ENCODE measurements around the gene JPH3.

JPH3 gene

DNA sequence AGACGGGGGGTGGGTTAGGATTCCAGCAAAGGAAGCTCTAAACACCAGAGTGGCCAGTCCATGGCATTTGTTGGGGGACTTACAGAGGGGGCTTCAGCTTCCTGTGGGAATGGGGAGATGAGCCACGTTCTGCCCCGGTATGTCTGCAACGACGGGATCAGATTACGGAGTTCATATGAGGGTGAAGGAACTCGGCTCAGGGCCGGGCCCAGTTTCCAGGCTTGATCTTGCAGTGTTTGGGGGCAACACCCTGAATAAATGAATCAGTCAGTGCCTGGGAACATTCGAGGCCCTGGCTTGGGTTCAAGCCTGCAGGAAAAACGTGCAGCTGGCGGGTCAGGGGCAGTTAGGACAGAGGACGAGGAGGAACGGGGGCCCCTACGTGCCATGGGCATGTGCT, 54.0 kb downstream of the JPH3 start:
- Histone ChIP-seq H3K9me2 (replicated peaks; ENCODE audit: control insufficient read depth, low read length) (no peaks in the 10 kb centered on the region), H3K4me3 (ENCODE audit: low read length) (no peak overlapping the region), H3K27me3 (ENCODE audit: control insufficient read depth, low read length) (peaks cover 9% of the 10 kb centered on the region; the same call in 1 of the 2 replicates), H3K79me2 (ENCODE audit: control insufficient read depth, low read length) (no peaks in the 10 kb centered on the region), H3K36me3 (ENCODE audit: control insufficient read depth, low read length) (no peaks in the 10 kb centered on the region), H3K4me2 (ENCODE audit: low read length) (no peak overlapping the region), H3K4me1 (ENCODE audit: control insufficient read depth, low read length) (peaks cover 5% of the 10 kb centered on the region), H3K9me3 (ENCODE audit: control insufficient read depth, insufficient read depth, low read length) (no peaks in the 10 kb centered on the region), H3K27ac (ENCODE audit: low read depth, low read length) (no peak overlapping the region), H3F3A (ENCODE audit: control insufficient read depth, insufficient read depth) (no peaks in the 10 kb centered on the region), H4K20me1 (ENCODE audit: control insufficient read depth, insufficient read depth, low read depth, low read length) (no peaks in the 10 kb centered on the region)
- TF ChIP-seq CTCF (IDR thresholded peaks at IDR 0.05; ENCODE audit: low read depth, low read length, poor library complexity, severe bottlenecking) = no peak
- TF ChIP-seq EZH2phosphoT487 (IDR thresholded peaks at IDR 0.05; ENCODE audit: borderline replicate concordance, low read length) = no peak

- H3K27me3 ChIP-seq (ENCODE audit: control insufficient read depth, low read length) = peaks cover 13% of the 10 kb centered on the region
- H4K20me1 ChIP-seq (ENCODE audit: control insufficient read depth, insufficient read depth, low read depth, low read length) = no peaks in the 10 kb centered on the region
- no peaks in the 10 kb centered on the region for H3K36me3 ChIP-seq (ENCODE audit: control insufficient read depth, low read length)
- H3F3A ChIP-seq (ENCODE audit: control insufficient read depth, insufficient read depth) = no peaks in the 10 kb centered on the region
- H3K9me3 ChIP-seq (ENCODE audit: control insufficient read depth, insufficient read depth, low read length) = no peaks in the 10 kb centered on the region
- TF ChIP-seq CTCF (IDR thresholded peaks at IDR 0.05; ENCODE audit: low read depth, low read length, poor library complexity, severe bottlenecking) = no peak
- H3K9me2 ChIP-seq (replicated peaks; ENCODE audit: control insufficient read depth, low read length) = no peaks in the 10 kb centered on the region
- no peak overlapping the region for H3K4me3 ChIP-seq (ENCODE audit: low read length)
- H3K27ac ChIP-seq (ENCODE audit: low read depth, low read length) = no peak overlapping the region
- peaks cover 13% of the 10 kb centered on the region for H3K4me1 ChIP-seq (ENCODE audit: control insufficient read depth, low read length)
- no peaks in the 10 kb centered on the region for H3K79me2 ChIP-seq (ENCODE audit: control insufficient read depth, low read length)
- no peak overlapping the region for H3K4me2 ChIP-seq (ENCODE audit: low read length)
Observed at GRCh38 chr16:87657621-87658192, 55.4 kb downstream of the JPH3 start.

DNA sequence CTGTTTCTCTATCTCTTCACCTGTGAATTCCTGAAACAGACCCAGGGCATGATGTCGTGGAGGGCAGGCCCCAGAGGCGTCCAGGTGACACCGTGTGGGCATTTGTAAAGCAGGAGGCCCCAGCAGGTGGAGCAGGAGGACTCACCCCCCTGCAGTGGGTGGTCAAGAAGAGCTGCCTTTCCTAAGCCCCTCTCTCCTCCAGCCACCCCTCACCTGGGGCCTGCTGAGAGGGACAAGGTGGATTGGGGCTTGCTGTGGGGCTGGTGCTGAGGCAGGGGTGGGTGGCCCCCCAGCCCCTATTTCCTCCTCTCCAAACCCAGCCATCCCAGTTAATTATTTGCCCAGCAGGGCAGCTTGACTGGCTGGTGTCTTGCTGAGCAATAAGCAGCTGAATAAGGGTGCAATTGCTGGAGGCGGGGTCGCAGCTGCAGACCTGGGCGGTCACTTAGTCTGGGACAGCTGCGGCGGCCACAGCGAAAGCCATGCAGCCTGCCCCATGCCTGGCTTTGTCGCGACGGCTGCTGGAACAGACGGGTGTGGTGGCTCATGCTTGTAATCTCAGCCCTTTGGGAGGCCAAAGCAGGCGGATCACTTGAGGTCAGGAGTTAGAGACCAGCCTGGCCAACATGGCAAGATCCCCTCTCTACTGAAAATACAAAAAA, 56.4 kb downstream of the JPH3 start:
- TF ChIP-seq EZH2phosphoT487 (IDR thresholded peaks at IDR 0.05; ENCODE audit: borderline replicate concordance, low read length) = no peak
- no peak for TF ChIP-seq CTCF (IDR thresholded peaks at IDR 0.05; ENCODE audit: low read depth, low read length, poor library complexity, severe bottlenecking)
- Histone ChIP-seq H3K79me2 (ENCODE audit: control insufficient read depth, low read length) (no peaks in the 10 kb centered on the region), H3K4me3 (ENCODE audit: low read length) (no peak overlapping the region), H3K36me3 (ENCODE audit: control insufficient read depth, low read length) (no peaks in the 10 kb centered on the region), H3F3A (ENCODE audit: control insufficient read depth, insufficient read depth) (no peaks in the 10 kb centered on the region), H3K27me3 (ENCODE audit: control insufficient read depth, low read length) (peaks cover 13% of the 10 kb centered on the region), H3K4me1 (ENCODE audit: control insufficient read depth, low read length) (peaks cover 10% of the 10 kb centered on the region), H3K9me2 (replicated peaks; ENCODE audit: control insufficient read depth, low read length) (no peaks in the 10 kb centered on the region), H3K9me3 (ENCODE audit: control insufficient read depth, insufficient read depth, low read length) (no peaks in the 10 kb centered on the region), H3K27ac (ENCODE audit: low read depth, low read length) (no peak overlapping the region), H4K20me1 (ENCODE audit: control insufficient read depth, insufficient read depth, low read depth, low read length) (no peaks in the 10 kb centered on the region), H3K4me2 (ENCODE audit: low read length) (no peak overlapping the region)

Data from DOHH2 (cell line).